Liver (tissue), 9 donors: ENCODE data around the gene PPCS. TPM values are rescaled to one million over a fixed set of nuclear protein-coding genes. Genes with fewer than 3 reads are reported as not detected.

ENCODE experiments used
- DNase-seq: peaks from one replicate; pipeline ENCODE4 v3.0.0-alpha.2; 2017; ENCODE audit warnings: low spot score
- H3K27ac ChIP-seq, 2 donors: one replicate each; pipeline ENCODE4 v1.7.0; 2013; ENCODE audit warnings: inconsistent platforms in 2 of 2, low read length in 2 of 2, control low read depth in 1 of 2, low read depth in 1 of 2, mild to moderate bottlenecking in 1 of 2
- H3K27me3 ChIP-seq, 4 donors: one replicate each; pipeline versions ENCODE4 v1.6.1 to v1.7.0; 2013; ENCODE audit warnings: low read length in 3 of 4, inconsistent platforms in 1 of 4, mild to moderate bottlenecking in 1 of 4, moderate library complexity in 1 of 4; ENCODE audit not compliant: control insufficient read depth in 4 of 4, insufficient read depth in 4 of 4
- H3K36me3 ChIP-seq, 4 donors: one replicate each; pipeline versions ENCODE4 v1.6.1 to v1.7.0; 2013; ENCODE audit warnings: low read length in 3 of 4, mild to moderate bottlenecking in 3 of 4, low read depth in 1 of 4, moderate library complexity in 1 of 4; ENCODE audit not compliant: control insufficient read depth in 4 of 4, insufficient read depth in 3 of 4
- H3K4me1 ChIP-seq, 4 donors: one replicate each; pipeline versions ENCODE4 v1.6.1 to v1.7.0; 2013; ENCODE audit warnings: low read length in 3 of 4, mild to moderate bottlenecking in 3 of 4, moderate library complexity in 1 of 4; ENCODE audit not compliant: control insufficient read depth in 4 of 4, insufficient read depth in 4 of 4
- H3K4me3 ChIP-seq, 3 donors: one replicate each; pipeline versions ENCODE4 v1.6.1 to v1.7.0; 2013; ENCODE audit warnings: low read length in 3 of 3, control low read depth in 1 of 3, low read depth in 1 of 3, mild to moderate bottlenecking in 1 of 3
- H3K9ac ChIP-seq, 2 donors: one replicate each; pipeline ENCODE4 v1.7.0; 2013; ENCODE audit warnings: low read length in 2 of 2, mild to moderate bottlenecking in 2 of 2, moderate library complexity in 2 of 2, control low read depth in 1 of 2, low read depth in 1 of 2
- H3K9me3 ChIP-seq, 4 donors: one replicate each; pipeline versions ENCODE4 v1.6.1 to v1.7.0; 2013; ENCODE audit warnings: low read length in 3 of 4; ENCODE audit not compliant: control insufficient read depth in 4 of 4
- FOXA1 ChIP-seq: IDR thresholded peaks from 2 replicates; pipeline ENCODE4 v1.6.1; 2016; ENCODE audit warnings: antibody characterized with exemption
- FOXA2 ChIP-seq: IDR thresholded peaks from 2 replicates; pipeline ENCODE4 v1.6.1; 2016; ENCODE audit warnings: antibody characterized with exemption
- GABPA ChIP-seq, 2 donors: IDR thresholded peaks in 1 of 2; conservative IDR thresholded peaks in 1 of 2; 2 replicates each; pipeline ENCODE4 v1.6.1; 2016; ENCODE audit warnings: antibody characterized with exemption in 2 of 2, mild to moderate bottlenecking in 1 of 2, moderate library complexity in 1 of 2
- HNF4A ChIP-seq, 2 donors: conservative IDR thresholded peaks; 2 replicates each; pipeline ENCODE4 v1.6.1; 2016; ENCODE audit warnings: antibody characterized with exemption in 2 of 2, mild to moderate bottlenecking in 2 of 2
- NR2F2 ChIP-seq: IDR thresholded peaks from 2 replicates; pipeline ENCODE4 v1.6.1; 2016; ENCODE audit warnings: antibody characterized with exemption
- RAD21 ChIP-seq, 2 donors: IDR thresholded peaks; 2 replicates each; pipeline ENCODE4 v1.6.1; 2016; ENCODE audit warnings: antibody characterized with exemption in 2 of 2, mild to moderate bottlenecking in 2 of 2
- RXRA ChIP-seq, 2 donors: IDR thresholded peaks; 2 replicates each; pipeline ENCODE4 v1.6.1; 2017 to 2018; ENCODE audit warnings: antibody characterized with exemption in 2 of 2, mild to moderate bottlenecking in 1 of 2
- SP1 ChIP-seq: IDR thresholded peaks from 2 replicates; pipeline ENCODE4 v1.6.1; 2018; ENCODE audit warnings: antibody characterized with exemption, mild to moderate bottlenecking
- YY1 ChIP-seq: IDR thresholded peaks from 2 replicates; pipeline ENCODE4 v1.6.1; 2016; ENCODE audit warnings: antibody characterized with exemption, mild to moderate bottlenecking
- whole genome bisulfite sequencing: extraction: QIAGEN DNeasy Blood & Tissue Kit; methylation state at CpG from one replicate; pipeline ENCODE4 v1.1.7; 2013; 5-methylcytosine and 5-hydroxymethylcytosine counted together
- polyA plus RNA-seq, 2 donors: library from polyadenylated mRNA; stranded (reverse) in 1 of 2; unstranded in 1 of 2; fragments of 200-250 nt in 1 of 2; fragments of >200 nt in 1 of 2; fragmentation: Nextera tagmentation in 1 of 2; extraction: Ambion mirVana in 1 of 2; gene quantifications; one replicate each; pipeline versions ENCODE4 v1.2.1 to v1.2.3, GENCODE V29; 2013 to 2015
- total RNA-seq, 2 donors: library from RNA; depleted of rRNA; stranded (reverse); fragments of >200 nt; gene quantifications; one replicate each; pipeline ENCODE4 v1.2.3, GENCODE V29; 2014
- TF ChIP-seq, protein P1 (sequence below): fragments of 150-350 bp; IDR thresholded peaks from 2 replicates; pipeline ENCODE4 v1.5.1; 2017; ENCODE audit warnings: improper control_type of control experiment, low read depth, low read length; ENCODE audit not compliant: missing input control
- TF ChIP-seq, protein P2 (sequence below): IDR thresholded peaks from 2 replicates; pipeline ENCODE4 v1.6.1; 2016; ENCODE audit warnings: antibody characterized with exemption, mild to moderate bottlenecking
- TF ChIP-seq, protein P3 (sequence below): IDR thresholded peaks from 2 replicates; pipeline ENCODE4 v1.6.1; 2016; ENCODE audit warnings: antibody characterized with exemption
- donor health status: healthy.
- donor health status: healthy.
- donor health status: healthy.
- donor health status: healthy.
- donor health status: healthy.

The PPCS gene
- total and polyA plus RNA-seq, 4 donors: 22.2 to 65.4 (median 36.0) TPM

DNA sequence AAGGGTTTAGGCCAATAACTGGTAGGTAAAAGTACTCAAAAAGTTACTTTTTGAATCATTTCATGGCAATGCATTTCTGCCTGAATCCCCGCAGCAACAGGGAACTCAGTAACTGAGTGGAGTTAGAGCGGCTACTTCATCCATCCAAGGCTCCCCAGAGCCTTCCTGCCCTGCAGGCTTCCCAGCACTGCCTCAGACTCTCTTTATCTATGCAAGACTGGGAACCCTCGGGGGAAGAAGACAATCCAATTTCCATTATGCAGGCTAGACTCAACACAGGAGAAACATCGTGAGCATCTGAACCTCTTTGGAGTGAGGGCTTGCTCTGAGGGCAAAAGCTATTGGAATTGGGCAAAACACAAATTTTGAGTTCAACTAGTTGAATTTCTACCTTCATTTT is 23.6 kb upstream of the PPCS start:
- Histone ChIP-seq H3K9ac (no peak overlapping the region), H3K4me1 (peaks cover 0 to 17% (median 16%) of the 10 kb centered on the region in 4 donors), H3K36me3 (peaks cover 0 to 4% (median 3%) of the 10 kb centered on the region in 4 donors), H3K27me3 (no peaks in the 10 kb centered on the region), H3K4me3 (no peak overlapping the region), H3K27ac (no peak overlapping the region), H3K9me3 (no peaks in the 10 kb centered on the region)
- 95% methylated on average over 4 of the region's 4 CpGs for WGBS
- TF ChIP-seq YY1 (no peak), NR2F2 (no peak), GABPA (IDR thresholded peaks at IDR 0.05 in 1 of 2, conservative IDR thresholded peaks at IDR 0.05 in 1 of 2) (no peak), RXRA (IDR thresholded peaks at IDR 0.05) (no peak)
- TF ChIP-seq, protein P1, sequence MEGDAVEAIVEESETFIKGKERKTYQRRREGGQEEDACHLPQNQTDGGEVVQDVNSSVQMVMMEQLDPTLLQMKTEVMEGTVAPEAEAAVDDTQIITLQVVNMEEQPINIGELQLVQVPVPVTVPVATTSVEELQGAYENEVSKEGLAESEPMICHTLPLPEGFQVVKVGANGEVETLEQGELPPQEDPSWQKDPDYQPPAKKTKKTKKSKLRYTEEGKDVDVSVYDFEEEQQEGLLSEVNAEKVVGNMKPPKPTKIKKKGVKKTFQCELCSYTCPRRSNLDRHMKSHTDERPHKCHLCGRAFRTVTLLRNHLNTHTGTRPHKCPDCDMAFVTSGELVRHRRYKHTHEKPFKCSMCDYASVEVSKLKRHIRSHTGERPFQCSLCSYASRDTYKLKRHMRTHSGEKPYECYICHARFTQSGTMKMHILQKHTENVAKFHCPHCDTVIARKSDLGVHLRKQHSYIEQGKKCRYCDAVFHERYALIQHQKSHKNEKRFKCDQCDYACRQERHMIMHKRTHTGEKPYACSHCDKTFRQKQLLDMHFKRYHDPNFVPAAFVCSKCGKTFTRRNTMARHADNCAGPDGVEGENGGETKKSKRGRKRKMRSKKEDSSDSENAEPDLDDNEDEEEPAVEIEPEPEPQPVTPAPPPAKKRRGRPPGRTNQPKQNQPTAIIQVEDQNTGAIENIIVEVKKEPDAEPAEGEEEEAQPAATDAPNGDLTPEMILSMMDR: no peak
- DNase-seq: no peak

DNA sequence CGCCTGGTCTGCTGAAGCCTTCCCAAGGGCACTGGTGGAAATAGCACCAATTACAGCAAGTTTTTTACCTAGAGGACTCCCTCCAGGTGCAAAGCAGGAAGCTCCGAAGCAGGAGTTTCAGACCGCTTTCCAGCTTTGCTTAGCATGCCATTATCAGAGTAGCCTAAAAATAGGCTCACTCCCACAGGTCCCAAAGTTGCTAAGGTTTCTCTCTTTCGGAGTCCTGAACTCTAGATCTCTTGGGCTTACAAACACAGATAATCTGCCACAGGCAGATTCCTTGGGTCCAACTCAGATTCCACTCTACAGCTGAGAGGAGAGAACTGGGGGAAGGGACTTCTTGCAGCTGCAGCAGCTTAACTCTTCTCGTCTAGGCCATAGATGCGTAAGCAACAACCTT is 23.0 kb upstream of the PPCS start:
- H3K9ac ChIP-seq: no peak overlapping the region
- H3K4me1 ChIP-seq: peaks cover 0 to 17% (median 16%) of the 10 kb centered on the region in 4 donors
- H3K4me3 ChIP-seq: no peak overlapping the region
- H3K9me3 ChIP-seq: no peaks in the 10 kb centered on the region
- no peak overlapping the region for H3K27ac ChIP-seq
- H3K27me3 ChIP-seq: no peaks in the 10 kb centered on the region
- H3K36me3 ChIP-seq: peaks cover 0 to 4% (median 3%) of the 10 kb centered on the region in 4 donors
- WGBS: 94% methylated on average over 6 of the region's 6 CpGs
- TF ChIP-seq HNF4A (conservative IDR thresholded peaks at IDR 0.05): no peak
- TF ChIP-seq GABPA (IDR thresholded peaks at IDR 0.05 in 1 of 2, conservative IDR thresholded peaks at IDR 0.05 in 1 of 2): no peak
- no peak for TF ChIP-seq RAD21 (IDR thresholded peaks at IDR 0.05)
- TF ChIP-seq, protein P2, sequence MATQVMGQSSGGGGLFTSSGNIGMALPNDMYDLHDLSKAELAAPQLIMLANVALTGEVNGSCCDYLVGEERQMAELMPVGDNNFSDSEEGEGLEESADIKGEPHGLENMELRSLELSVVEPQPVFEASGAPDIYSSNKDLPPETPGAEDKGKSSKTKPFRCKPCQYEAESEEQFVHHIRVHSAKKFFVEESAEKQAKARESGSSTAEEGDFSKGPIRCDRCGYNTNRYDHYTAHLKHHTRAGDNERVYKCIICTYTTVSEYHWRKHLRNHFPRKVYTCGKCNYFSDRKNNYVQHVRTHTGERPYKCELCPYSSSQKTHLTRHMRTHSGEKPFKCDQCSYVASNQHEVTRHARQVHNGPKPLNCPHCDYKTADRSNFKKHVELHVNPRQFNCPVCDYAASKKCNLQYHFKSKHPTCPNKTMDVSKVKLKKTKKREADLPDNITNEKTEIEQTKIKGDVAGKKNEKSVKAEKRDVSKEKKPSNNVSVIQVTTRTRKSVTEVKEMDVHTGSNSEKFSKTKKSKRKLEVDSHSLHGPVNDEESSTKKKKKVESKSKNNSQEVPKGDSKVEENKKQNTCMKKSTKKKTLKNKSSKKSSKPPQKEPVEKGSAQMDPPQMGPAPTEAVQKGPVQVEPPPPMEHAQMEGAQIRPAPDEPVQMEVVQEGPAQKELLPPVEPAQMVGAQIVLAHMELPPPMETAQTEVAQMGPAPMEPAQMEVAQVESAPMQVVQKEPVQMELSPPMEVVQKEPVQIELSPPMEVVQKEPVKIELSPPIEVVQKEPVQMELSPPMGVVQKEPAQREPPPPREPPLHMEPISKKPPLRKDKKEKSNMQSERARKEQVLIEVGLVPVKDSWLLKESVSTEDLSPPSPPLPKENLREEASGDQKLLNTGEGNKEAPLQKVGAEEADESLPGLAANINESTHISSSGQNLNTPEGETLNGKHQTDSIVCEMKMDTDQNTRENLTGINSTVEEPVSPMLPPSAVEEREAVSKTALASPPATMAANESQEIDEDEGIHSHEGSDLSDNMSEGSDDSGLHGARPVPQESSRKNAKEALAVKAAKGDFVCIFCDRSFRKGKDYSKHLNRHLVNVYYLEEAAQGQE: no peak
- no peak for TF ChIP-seq RXRA (IDR thresholded peaks at IDR 0.05)
- DNase-seq: no peak

DNA sequence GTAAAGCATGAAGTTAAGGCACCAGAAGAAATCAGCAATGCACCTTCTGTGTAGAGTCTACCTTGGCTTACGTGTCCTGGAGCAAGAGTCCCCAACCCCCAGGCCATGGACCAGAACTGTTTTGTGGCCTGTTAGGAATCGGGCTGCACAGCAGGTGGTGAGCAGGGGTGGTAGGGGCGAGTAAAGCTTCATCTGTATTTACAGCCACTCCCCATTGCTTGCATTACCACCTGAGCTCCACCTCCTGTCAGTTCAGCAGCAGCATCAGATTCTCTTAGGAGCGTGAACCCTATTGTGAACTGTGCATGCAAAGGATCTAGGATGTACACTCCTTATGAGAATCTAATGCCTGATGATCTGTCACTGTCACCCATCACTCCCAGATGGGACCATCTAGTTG is 22.0 kb upstream of the PPCS start:
- no peaks in the 10 kb centered on the region for H3K27me3 ChIP-seq
- TF ChIP-seq FOXA2 (no peak), HNF4A (conservative IDR thresholded peaks at IDR 0.05) (no peak), FOXA1 (no peak), SP1 (no peak)
- TF ChIP-seq, protein P3, sequence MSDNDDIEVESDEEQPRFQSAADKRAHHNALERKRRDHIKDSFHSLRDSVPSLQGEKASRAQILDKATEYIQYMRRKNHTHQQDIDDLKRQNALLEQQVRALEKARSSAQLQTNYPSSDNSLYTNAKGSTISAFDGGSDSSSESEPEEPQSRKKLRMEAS: no peak
- TF ChIP-seq, protein P2: no peak
- H3K36me3 ChIP-seq: peaks cover 2 to 4% (median 3%) of the 10 kb centered on the region in 4 donors
- peaks cover 0 to 17% (median 16%) of the 10 kb centered on the region in 4 donors for H3K4me1 ChIP-seq
- 93% methylated on average over 4 of the region's 4 CpGs for WGBS
- H3K4me3 ChIP-seq: no peak overlapping the region
- no peak overlapping the region for H3K27ac ChIP-seq
- no peak for DNase-seq
- no peaks in the 10 kb centered on the region for H3K9me3 ChIP-seq
- H3K9ac ChIP-seq: no peak overlapping the region
